SU-DHL-6 (cell line): ENCODE results near the gene AACS.

Experiments
- CTCF ChIP-seq: fragments of 200-600 bp; sonication (generic); IDR thresholded peaks from one replicate; pipeline ENCODE4 v1.5.1; 2017; ENCODE audit warnings: antibody characterized with exemption, mild to moderate bottlenecking, low read length, moderate library complexity; ENCODE audit not compliant: insufficient read depth, poor library complexity, severe bottlenecking
- EZH2phosphoT487 ChIP-seq: fragments of 200-600 bp; sonication (generic), shearing (Covaris generic); conservative IDR thresholded peaks from 2 replicates; pipeline ENCODE4 v1.6.1; 2018; ENCODE audit warnings: mild to moderate bottlenecking, antibody characterized with exemption, low read length, moderate library complexity, mixed read lengths

- TF ChIP-seq CTCF (no peak), EZH2phosphoT487 (no peak)
These were observed 126.3 kb downstream of the AACS start for GRCh38 chr12:125191361-125192087.
